ENCODE measurements around the gene SEMA3D.

SEMA3D gene

GRCh38 chr7:84985073-84985784, 201.6 kb downstream of the SEMA3D start:
- no peak for DNase-seq (ENCODE audit: low read depth)

DNA sequence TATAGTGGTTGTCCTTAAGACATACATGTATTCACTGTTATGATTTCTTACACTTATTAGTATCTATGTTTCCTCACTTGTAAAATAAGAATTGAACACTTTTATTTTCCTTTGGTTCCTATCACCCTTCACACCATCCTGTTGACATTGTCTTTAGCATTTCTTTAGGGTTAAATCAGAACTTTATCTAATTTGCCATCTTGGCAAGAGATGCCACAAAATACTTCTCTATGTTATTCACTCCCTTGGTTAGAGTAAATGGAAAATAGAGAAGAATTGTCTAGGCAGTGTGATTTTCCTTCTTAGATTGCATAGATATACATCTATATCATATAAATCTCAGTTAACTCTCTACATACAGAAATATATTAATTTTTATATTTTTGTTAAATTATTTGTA, 204.7 kb downstream of the SEMA3D start:
- DNase-seq (ENCODE audit: low read depth), result no peak

GRCh38 chr7:84981055-84981976, 205.5 kb downstream of the SEMA3D start:
- no peak for DNase-seq (ENCODE audit: low read depth)

GRCh38 chr7:84975586-84976185, 211.2 kb downstream of the SEMA3D start:
- DNase-seq (ENCODE audit: low read depth), result no peak

GRCh38 chr7:84971360-84971759, 215.5 kb downstream of the SEMA3D start:
- DNase-seq (ENCODE audit: low read depth), result no peak

- no peak for DNase-seq (ENCODE audit: low read depth)
Observed at GRCh38 chr7:84970670-84971069, 216.2 kb downstream of the SEMA3D start.

DNA sequence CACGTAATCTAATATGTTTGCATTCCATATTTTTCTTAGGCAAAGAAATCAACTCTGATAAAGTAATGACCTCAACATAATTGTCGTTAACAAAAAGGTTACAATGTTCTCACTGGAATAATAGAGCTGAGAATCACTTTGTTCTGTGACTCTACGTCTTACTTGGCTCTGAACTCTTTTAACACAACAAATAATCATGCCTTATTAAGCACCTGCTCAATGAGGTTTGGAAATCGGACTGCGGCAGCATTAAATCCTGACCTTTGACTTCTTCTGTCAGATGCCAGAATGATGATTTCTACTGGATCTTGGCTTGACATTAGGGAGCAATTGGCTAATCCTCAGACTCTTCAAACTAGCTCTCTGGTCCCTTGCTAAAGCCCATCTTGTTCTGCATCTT, 233.6 kb downstream of the SEMA3D start:
- no peak for DNase-seq (ENCODE audit: low read depth)

- no peak for DNase-seq (ENCODE audit: low read depth)
Observed at GRCh38 chr7:84950836-84951235, 236.0 kb downstream of the SEMA3D start.

DNA sequence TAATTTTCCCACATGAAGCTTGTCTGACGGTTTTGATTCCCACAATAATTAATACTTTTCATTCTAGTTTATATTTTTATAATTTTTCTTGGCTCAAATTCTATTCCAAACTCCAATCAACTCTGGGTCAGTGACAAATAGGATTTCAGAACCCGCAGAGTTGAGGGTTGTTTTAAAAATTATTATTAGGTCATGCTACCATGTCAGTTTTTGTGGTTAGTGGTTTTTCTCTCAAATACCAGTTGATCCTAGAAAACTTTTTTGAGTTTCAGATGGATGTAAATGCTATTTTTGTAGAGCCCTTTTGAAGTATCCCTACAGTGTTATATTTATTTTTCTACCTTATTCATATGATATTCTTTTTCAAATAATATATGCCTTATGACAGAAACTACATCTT, 237.4 kb downstream of the SEMA3D start:
- DNase-seq (ENCODE audit: low read depth), result no peak

- no peak for DNase-seq (ENCODE audit: low read depth)
Observed at GRCh38 chr7:84949067-84949466, 237.8 kb downstream of the SEMA3D start.

GRCh38 chr7:84948634-84949033, 238.2 kb downstream of the SEMA3D start:
- no peak for DNase-seq (ENCODE audit: low read depth)

DNA sequence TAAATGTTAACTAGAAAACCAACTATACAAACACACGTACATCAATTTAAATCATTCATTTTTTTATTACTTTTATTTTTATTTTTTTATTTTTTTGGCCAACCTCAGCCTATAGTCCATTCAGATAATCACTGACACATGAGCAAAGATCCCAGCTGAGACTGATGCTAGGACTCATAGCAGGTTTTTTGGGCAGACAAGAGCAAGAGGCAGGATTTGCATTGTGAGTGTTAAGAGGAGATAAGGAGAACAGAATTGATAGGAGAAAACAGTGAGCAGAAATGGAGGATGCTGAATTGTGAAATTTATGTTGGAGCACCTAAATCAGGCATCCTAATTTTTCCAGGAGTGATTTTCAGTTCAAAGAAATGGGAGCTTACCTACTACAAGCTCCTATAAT, 240.3 kb downstream of the SEMA3D start:
- no peak for DNase-seq (ENCODE audit: low read depth)

All from stimulated activated CD8-positive, alpha-beta memory T cell treated with anti-CD3 and anti-CD28 coated beads, Interleukin-12 subunit alpha, Interleukin-12 subunit beta, amount 100 ng/mL, for 4 hours (primary cell).